ENCODE measurements around the gene SLC2A6. TPM values are rescaled to one million over a fixed set of nuclear protein-coding genes. Genes with fewer than 3 reads are reported as not detected.

The SLC2A6 gene
- total and polyA plus RNA-seq, 2 donors (not counting 1 experiment from before 2014, with no cell fraction given) = 7.6 to 9.1 TPM

- no peaks in the 10 kb centered on the region for H4K20me1 ChIP-seq (ENCODE audit: control insufficient read depth, extremely low read depth, insufficient read depth, low read length)
- no peak overlapping the region for H3K4me2 ChIP-seq (ENCODE audit: extremely low read depth, insufficient read depth, low read length)
- peak in 1 of 2 donors; percentile 60 for DNase-seq (ENCODE audit: low read depth in 2 of 2)
- H2AFZ ChIP-seq (ENCODE audit: low read length) = no peak overlapping the region
- no peaks in the 10 kb centered on the region for H3K36me3 ChIP-seq (ENCODE audit: control insufficient read depth, insufficient read depth, low read length)
- no peak overlapping the region for H3K27ac ChIP-seq (ENCODE audit: insufficient read depth, low read length)
- H3K79me2 ChIP-seq (ENCODE audit: control insufficient read depth, insufficient read depth, low read length) = no peaks in the 10 kb centered on the region
- H3K9ac ChIP-seq (ENCODE audit: insufficient read depth, low read length) = no peak overlapping the region
- peaks cover 5% of the 10 kb centered on the region for H3K27me3 ChIP-seq (ENCODE audit: control insufficient read depth, insufficient read depth, low read length)
- no peaks in the 10 kb centered on the region for H3K4me1 ChIP-seq (ENCODE audit: control insufficient read depth, extremely low read depth, insufficient read depth, low read length)
- TF ChIP-seq EZH2 (IDR thresholded peaks at IDR 0.05; ENCODE audit: low read length, missing control alignments) (no peak), CTCF (conservative IDR thresholded peaks at IDR 0.05 in 1 of 2, IDR thresholded peaks at IDR 0.05 in 1 of 2; ENCODE audit: low read depth in 1 of 2, low read length in 2 of 2) (no peak)
- no peaks in the 10 kb centered on the region for H3K9me3 ChIP-seq (ENCODE audit: control insufficient read depth, insufficient read depth, low read depth, low read length)
- H3K4me3 ChIP-seq (replicated peaks in 1 of 4; ENCODE audit: control extremely low read depth in 1 of 4, insufficient read depth in 1 of 4, low read depth in 3 of 4, low read length in 4 of 4) = no peak overlapping the region
Observed at GRCh38 chr9:133423216-133423615, 55.7 kb downstream of the SLC2A6 start.

DNA sequence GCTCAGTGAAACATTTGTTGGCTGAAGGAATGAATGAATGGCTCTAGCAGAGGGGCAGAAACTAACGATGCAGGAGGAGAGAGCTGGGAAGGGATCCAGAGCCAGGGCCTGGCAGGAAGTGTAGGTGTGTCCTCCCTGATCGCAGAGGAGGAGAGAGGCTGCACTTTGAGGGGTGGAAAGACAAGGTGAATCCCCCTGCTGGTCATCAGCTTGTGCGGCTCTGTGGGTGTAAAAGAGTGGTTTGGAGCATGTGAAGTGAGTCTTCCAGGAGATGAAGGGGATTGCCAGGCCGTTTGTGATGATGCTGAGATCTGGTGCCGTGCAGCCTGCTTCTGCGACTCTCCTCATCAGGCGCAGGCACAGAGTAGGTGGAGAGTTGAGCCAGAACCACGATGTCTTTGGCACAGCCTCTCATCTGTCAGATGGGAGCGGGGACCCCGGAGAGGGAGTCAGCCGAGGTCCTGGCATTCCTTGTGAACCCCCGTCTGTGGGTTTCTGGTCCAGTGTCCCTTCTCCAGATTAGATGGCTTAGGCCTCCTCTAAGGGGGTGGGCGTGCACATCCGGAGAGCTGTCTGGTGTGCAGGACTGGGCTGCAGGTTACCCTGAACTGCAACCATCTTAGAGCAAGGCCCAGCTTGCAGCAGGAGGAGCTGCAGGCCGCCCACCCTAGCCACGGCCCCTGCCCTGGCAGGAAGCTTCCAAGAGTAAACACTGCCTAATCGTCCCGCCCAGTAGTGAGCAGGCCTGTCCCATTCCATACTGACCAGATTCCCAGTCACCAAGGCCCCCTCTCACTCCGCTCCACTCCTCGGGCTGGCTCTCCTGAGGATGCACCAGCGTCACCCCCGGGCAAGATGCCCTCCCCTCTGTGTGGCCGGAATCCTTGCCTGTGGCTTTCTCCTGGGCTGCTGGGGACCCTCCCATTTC lies 57.0 kb downstream of the SLC2A6 start, which contains the start of gene ADAMTS13:
TSS of gene ADAMTS13 (plus strand) at position 753 of the 928 bp plus-strand sequence. CDS start at position 830, 77 bp downstream.
- Histone ChIP-seq H3K4me3 (replicated peaks in 1 of 4; ENCODE audit: control extremely low read depth in 1 of 4, insufficient read depth in 1 of 4, low read depth in 3 of 4, low read length in 4 of 4) (no peak within 1 kb of the TSS), H4K20me1 (ENCODE audit: control insufficient read depth, extremely low read depth, insufficient read depth, low read length) (no peaks in the 10 kb centered on the region), H2AFZ (ENCODE audit: low read length) (no peak within 1 kb of the TSS), H3K9me3 (ENCODE audit: control insufficient read depth, insufficient read depth, low read depth, low read length) (no peaks in the 10 kb centered on the region), H3K79me2 (ENCODE audit: control insufficient read depth, insufficient read depth, low read length) (peaks cover 6% of the 10 kb centered on the region), H3K27me3 (ENCODE audit: control insufficient read depth, insufficient read depth, low read length) (no peaks in the 10 kb centered on the region), H3K4me2 (ENCODE audit: extremely low read depth, insufficient read depth, low read length) (no peak within 1 kb of the TSS), H3K9ac (ENCODE audit: insufficient read depth, low read length) (no peak within 1 kb of the TSS), H3K36me3 (ENCODE audit: control insufficient read depth, insufficient read depth, low read length) (no peaks in the 10 kb centered on the region), H3K27ac (ENCODE audit: insufficient read depth, low read length) (no peak within 1 kb of the TSS), H3K4me1 (ENCODE audit: control insufficient read depth, extremely low read depth, insufficient read depth, low read length) (no peaks in the 10 kb centered on the region)
- no peak for DNase-seq (ENCODE audit: low read depth in 2 of 2)
- no peak for TF ChIP-seq EZH2 (IDR thresholded peaks at IDR 0.05; ENCODE audit: low read length, missing control alignments)
- no peak for TF ChIP-seq CTCF (conservative IDR thresholded peaks at IDR 0.05 in 1 of 2, IDR thresholded peaks at IDR 0.05 in 1 of 2; ENCODE audit: low read depth in 1 of 2, low read length in 2 of 2)

Other genes starting within 250 kb of the SLC2A6 start
- gene ABO, start 203.9 kb downstream of the SLC2A6 start, total RNA-seq = not detected in 2 replicates
- gene ABO, start 203.9 kb downstream of the SLC2A6 start, polyA plus RNA-seq = not detected in 2 replicates
- gene SURF6, start 142.9 kb downstream of the SLC2A6 start, total RNA-seq = 6.7 and 8.3 TPM in 2 replicates
- 3.9 and 4.8 TPM in 2 replicates for gene SURF6, start 142.9 kb downstream of the SLC2A6 start, polyA plus RNA-seq
- 12.8 and 17.8 TPM in 2 replicates for gene MED22, start 131.0 kb downstream of the SLC2A6 start, total RNA-seq
- gene MED22, start 131.0 kb downstream of the SLC2A6 start, polyA plus RNA-seq = 13.9 and 14.8 TPM in 2 replicates
- 1,820 and 2,853 TPM in 2 replicates for gene RPL7A, start 130.9 kb downstream of the SLC2A6 start, total RNA-seq
- 2,991 and 3,227 TPM in 2 replicates for gene RPL7A, start 130.9 kb downstream of the SLC2A6 start, polyA plus RNA-seq
- 22.6 and 27.9 TPM in 2 replicates for gene SURF1, start 122.6 kb downstream of the SLC2A6 start, total RNA-seq
- 31.7 and 36.8 TPM in 2 replicates for gene SURF1, start 122.6 kb downstream of the SLC2A6 start, polyA plus RNA-seq
- 13.9 and 20.3 TPM in 2 replicates for gene SURF2, start 122.5 kb downstream of the SLC2A6 start, total RNA-seq
- 11.2 and 16.5 TPM in 2 replicates for gene SURF2, start 122.5 kb downstream of the SLC2A6 start, polyA plus RNA-seq
- gene SURF4, start 103.0 kb downstream of the SLC2A6 start, total RNA-seq = 295 and 338 TPM in 2 replicates
- 358 and 384 TPM in 2 replicates for gene SURF4, start 103.0 kb downstream of the SLC2A6 start, polyA plus RNA-seq
- gene STKLD1, start 102.7 kb downstream of the SLC2A6 start, total RNA-seq = 0.51 and 0.99 TPM in 2 replicates
- 0.62 and 0.79 TPM in 2 replicates for gene STKLD1, start 102.7 kb downstream of the SLC2A6 start, polyA plus RNA-seq
- 21.1 and 21.3 TPM in 2 replicates for gene REXO4, start 61.1 kb downstream of the SLC2A6 start, total RNA-seq
- 16.6 and 17.2 TPM in 2 replicates for gene REXO4, start 61.1 kb downstream of the SLC2A6 start, polyA plus RNA-seq
- 2.3 and 3.1 TPM in 2 replicates for gene ADAMTS13, start 56.7 kb downstream of the SLC2A6 start, total RNA-seq
- 0.45 and 0.78 TPM in 2 replicates for gene ADAMTS13, start 56.7 kb downstream of the SLC2A6 start, polyA plus RNA-seq
- gene CACFD1, start 19.1 kb downstream of the SLC2A6 start, total RNA-seq = 8.5 and 9.1 TPM in 2 replicates
- 2.5 and 4.7 TPM in 2 replicates for gene CACFD1, start 19.1 kb downstream of the SLC2A6 start, polyA plus RNA-seq
- gene MYMK, start 45.9 kb upstream of the SLC2A6 start, total RNA-seq = not detected in 2 replicates
- gene MYMK, start 45.9 kb upstream of the SLC2A6 start, polyA plus RNA-seq = not detected in 2 replicates
- under 0.01 TPM in 2 replicates for gene ADAMTSL2, start 55.6 kb upstream of the SLC2A6 start, total RNA-seq
- gene ADAMTSL2, start 55.6 kb upstream of the SLC2A6 start, polyA plus RNA-seq = 0.09 TPM in 1 of 2 replicates, not detected in the other
- gene FAM163B, start 130.3 kb upstream of the SLC2A6 start, total RNA-seq = not detected in 2 replicates
- gene FAM163B, start 130.3 kb upstream of the SLC2A6 start, polyA plus RNA-seq = not detected in 2 replicates
- not detected in 2 replicates for gene DBH, start 157.3 kb upstream of the SLC2A6 start, total RNA-seq
- gene DBH, start 157.3 kb upstream of the SLC2A6 start, polyA plus RNA-seq = not detected in 2 replicates